ENCODE measurements around the gene KIFBP. TPM values are rescaled to one million over a fixed set of nuclear protein-coding genes. Genes with fewer than 3 reads are reported as not detected.

The KIFBP gene
- total and polyA plus RNA-seq, 9 of the 15 experiments (the other 6 are each of a cell fraction or from before 2014, with no cell fraction given): 5.6 to 23.2 (median 14.8) TPM

- TF ChIP-seq, protein P1, sequence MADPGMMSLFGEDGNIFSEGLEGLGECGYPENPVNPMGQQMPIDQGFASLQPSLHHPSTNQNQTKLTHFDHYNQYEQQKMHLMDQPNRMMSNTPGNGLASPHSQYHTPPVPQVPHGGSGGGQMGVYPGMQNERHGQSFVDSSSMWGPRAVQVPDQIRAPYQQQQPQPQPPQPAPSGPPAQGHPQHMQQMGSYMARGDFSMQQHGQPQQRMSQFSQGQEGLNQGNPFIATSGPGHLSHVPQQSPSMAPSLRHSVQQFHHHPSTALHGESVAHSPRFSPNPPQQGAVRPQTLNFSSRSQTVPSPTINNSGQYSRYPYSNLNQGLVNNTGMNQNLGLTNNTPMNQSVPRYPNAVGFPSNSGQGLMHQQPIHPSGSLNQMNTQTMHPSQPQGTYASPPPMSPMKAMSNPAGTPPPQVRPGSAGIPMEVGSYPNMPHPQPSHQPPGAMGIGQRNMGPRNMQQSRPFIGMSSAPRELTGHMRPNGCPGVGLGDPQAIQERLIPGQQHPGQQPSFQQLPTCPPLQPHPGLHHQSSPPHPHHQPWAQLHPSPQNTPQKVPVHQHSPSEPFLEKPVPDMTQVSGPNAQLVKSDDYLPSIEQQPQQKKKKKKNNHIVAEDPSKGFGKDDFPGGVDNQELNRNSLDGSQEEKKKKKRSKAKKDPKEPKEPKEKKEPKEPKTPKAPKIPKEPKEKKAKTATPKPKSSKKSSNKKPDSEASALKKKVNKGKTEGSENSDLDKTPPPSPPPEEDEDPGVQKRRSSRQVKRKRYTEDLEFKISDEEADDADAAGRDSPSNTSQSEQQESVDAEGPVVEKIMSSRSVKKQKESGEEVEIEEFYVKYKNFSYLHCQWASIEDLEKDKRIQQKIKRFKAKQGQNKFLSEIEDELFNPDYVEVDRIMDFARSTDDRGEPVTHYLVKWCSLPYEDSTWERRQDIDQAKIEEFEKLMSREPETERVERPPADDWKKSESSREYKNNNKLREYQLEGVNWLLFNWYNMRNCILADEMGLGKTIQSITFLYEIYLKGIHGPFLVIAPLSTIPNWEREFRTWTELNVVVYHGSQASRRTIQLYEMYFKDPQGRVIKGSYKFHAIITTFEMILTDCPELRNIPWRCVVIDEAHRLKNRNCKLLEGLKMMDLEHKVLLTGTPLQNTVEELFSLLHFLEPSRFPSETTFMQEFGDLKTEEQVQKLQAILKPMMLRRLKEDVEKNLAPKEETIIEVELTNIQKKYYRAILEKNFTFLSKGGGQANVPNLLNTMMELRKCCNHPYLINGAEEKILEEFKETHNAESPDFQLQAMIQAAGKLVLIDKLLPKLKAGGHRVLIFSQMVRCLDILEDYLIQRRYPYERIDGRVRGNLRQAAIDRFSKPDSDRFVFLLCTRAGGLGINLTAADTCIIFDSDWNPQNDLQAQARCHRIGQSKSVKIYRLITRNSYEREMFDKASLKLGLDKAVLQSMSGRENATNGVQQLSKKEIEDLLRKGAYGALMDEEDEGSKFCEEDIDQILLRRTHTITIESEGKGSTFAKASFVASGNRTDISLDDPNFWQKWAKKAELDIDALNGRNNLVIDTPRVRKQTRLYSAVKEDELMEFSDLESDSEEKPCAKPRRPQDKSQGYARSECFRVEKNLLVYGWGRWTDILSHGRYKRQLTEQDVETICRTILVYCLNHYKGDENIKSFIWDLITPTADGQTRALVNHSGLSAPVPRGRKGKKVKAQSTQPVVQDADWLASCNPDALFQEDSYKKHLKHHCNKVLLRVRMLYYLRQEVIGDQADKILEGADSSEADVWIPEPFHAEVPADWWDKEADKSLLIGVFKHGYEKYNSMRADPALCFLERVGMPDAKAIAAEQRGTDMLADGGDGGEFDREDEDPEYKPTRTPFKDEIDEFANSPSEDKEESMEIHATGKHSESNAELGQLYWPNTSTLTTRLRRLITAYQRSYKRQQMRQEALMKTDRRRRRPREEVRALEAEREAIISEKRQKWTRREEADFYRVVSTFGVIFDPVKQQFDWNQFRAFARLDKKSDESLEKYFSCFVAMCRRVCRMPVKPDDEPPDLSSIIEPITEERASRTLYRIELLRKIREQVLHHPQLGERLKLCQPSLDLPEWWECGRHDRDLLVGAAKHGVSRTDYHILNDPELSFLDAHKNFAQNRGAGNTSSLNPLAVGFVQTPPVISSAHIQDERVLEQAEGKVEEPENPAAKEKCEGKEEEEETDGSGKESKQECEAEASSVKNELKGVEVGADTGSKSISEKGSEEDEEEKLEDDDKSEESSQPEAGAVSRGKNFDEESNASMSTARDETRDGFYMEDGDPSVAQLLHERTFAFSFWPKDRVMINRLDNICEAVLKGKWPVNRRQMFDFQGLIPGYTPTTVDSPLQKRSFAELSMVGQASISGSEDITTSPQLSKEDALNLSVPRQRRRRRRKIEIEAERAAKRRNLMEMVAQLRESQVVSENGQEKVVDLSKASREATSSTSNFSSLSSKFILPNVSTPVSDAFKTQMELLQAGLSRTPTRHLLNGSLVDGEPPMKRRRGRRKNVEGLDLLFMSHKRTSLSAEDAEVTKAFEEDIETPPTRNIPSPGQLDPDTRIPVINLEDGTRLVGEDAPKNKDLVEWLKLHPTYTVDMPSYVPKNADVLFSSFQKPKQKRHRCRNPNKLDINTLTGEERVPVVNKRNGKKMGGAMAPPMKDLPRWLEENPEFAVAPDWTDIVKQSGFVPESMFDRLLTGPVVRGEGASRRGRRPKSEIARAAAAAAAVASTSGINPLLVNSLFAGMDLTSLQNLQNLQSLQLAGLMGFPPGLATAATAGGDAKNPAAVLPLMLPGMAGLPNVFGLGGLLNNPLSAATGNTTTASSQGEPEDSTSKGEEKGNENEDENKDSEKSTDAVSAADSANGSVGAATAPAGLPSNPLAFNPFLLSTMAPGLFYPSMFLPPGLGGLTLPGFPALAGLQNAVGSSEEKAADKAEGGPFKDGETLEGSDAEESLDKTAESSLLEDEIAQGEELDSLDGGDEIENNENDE (IDR thresholded peaks at IDR 0.05; ENCODE audit: low read depth, low read length): no peak
- TF ChIP-seq ETS1 (conservative IDR thresholded peaks at IDR 0.05; ENCODE audit: control insufficient read depth, low read depth, low read length): peak; percentile 58; the same call in 1 of the 2 replicates
- TF ChIP-seq MYC (IDR thresholded peaks at IDR 0.05; ENCODE audit: low read depth, low read length): peak; percentile 99
- TF ChIP-seq MYC (CRISPR knock-in tag; IDR thresholded peaks at IDR 0.05; ENCODE audit: borderline replicate concordance, low read depth): peak; percentile 95
- TF ChIP-seq SIN3B (IDR thresholded peaks at IDR 0.05; ENCODE audit: low read depth): peak; percentile 90
- peak; percentile 42; the same call in 1 of the 2 replicates for TF ChIP-seq PHB2 (IDR thresholded peaks at IDR 0.05; ENCODE audit: low read depth)
- TF ChIP-seq PHB (CRISPR knock-in tag; IDR thresholded peaks at IDR 0.05): peak; percentile 16; the same call in 1 of the 2 replicates
- TF ChIP-seq NEUROD1 (IDR thresholded peaks at IDR 0.05; ENCODE audit: borderline replicate concordance, low read depth, low read length, partially characterized antibody): peak; percentile 60
- no peak for TF ChIP-seq KLF6 (CRISPR knock-in tag; IDR thresholded peaks at IDR 0.05; ENCODE audit: borderline replicate concordance)
- TF ChIP-seq GABPB1 (CRISPR knock-in tag; IDR thresholded peaks at IDR 0.05): peak; percentile 95
These were observed 32.6 kb upstream of the KIFBP start, which contains the start of gene DDX21 (continued) for GRCh38 chr10:68955832-68956532.

All from K562 (cell line).